GM18519 (cell line): ENCODE data around the gene FAM111B.
A peak's percentile ranks its signal among the peaks of the same experiment; 100 is the strongest.

Experiments used
- ATAC-seq: cut with Tn5 transposase; IDR thresholded peaks from one replicate; pipeline ENCODE4 v1.9.1; 2021; ENCODE audit warnings: mild to moderate bottlenecking, moderate library complexity; ENCODE audit not compliant: unreplicated experiment, low FRiP score

The FAM111B gene

GRCh38 chr11:59151761-59152160 lies 44.7 kb downstream of the FAM111B start:
- peak; percentile 47 for ATAC-seq

- ATAC-seq, result peak; percentile 55
Measured at GRCh38 chr11:59152312-59152951, 45.4 kb downstream of the FAM111B start.

- ATAC-seq, result no peak
Measured at GRCh38 chr11:59154610-59155009, 47.6 kb downstream of the FAM111B start.

GRCh38 chr11:59157433-59157832 lies 50.4 kb downstream of the FAM111B start:
- ATAC-seq, result no peak

- ATAC-seq, result peak; percentile 82
Measured at GRCh38 chr11:59158206-59159068, 51.4 kb downstream of the FAM111B start.

- ATAC-seq, result no peak
Measured at GRCh38 chr11:59164028-59164427, 57.0 kb downstream of the FAM111B start.

- peak; percentile 43 for ATAC-seq
Measured at GRCh38 chr11:59171508-59172322, 64.7 kb downstream of the FAM111B start, which contains the start of gene DTX4. Gene DTX4, plus strand, starts transcription at chr11:59172132. Its CDS starts 464 bp downstream, at chr11:59172596.

- peak; percentile 33 for ATAC-seq
Measured at GRCh38 chr11:59172345-59173079, 65.5 kb downstream of the FAM111B start.

GRCh38 chr11:59173080-59173963 lies 66.3 kb downstream of the FAM111B start:
- no peak for ATAC-seq

GRCh38 chr11:59173964-59174663 lies 67.1 kb downstream of the FAM111B start:
- no peak for ATAC-seq

GRCh38 chr11:59174664-59175033 lies 67.6 kb downstream of the FAM111B start:
- no peak for ATAC-seq

- ATAC-seq, result no peak
Measured at GRCh38 chr11:59175091-59175501, 68.1 kb downstream of the FAM111B start.

GRCh38 chr11:59176330-59176729 lies 69.3 kb downstream of the FAM111B start:
- no peak for ATAC-seq
